OCI-LY3 (cell line): Measurements from ENCODE around the gene FBXW4.
A peak's percentile ranks its signal among the peaks of the same experiment; 100 is the strongest.

ENCODE experiments used
- H2AFZ ChIP-seq: fragments of 200-600, 300-600 bp; shearing (Covaris generic); 2 replicates; pipeline ENCODE4 v1.6.0; 2014; ENCODE audit warnings: antibody characterized with exemption, low read depth, low read length
- H3K27ac ChIP-seq: fragments of 200-600, 300-600 bp; sonication (generic); 2 replicates; pipeline ENCODE4 v1.5.1; 2014; ENCODE audit warnings: mild to moderate bottlenecking, low read length, moderate library complexity, mixed read lengths
- H3K27me3 ChIP-seq: fragments of 200-600, 300-600 bp; sonication (generic); 2 replicates; pipeline ENCODE4 v1.6.1; 2014; ENCODE audit warnings: low read depth, low read length, mixed read lengths
- H3K36me3 ChIP-seq: fragments of 200-600, 300-600 bp; sonication (generic); replicated peaks from 2 replicates; pipeline ENCODE3; 2014; ENCODE audit warnings: low read depth, low read length, mixed read lengths
- H3K4me1 ChIP-seq: fragments of 300-600, 200-600 bp; sonication (generic); 2 replicates; pipeline ENCODE4 v1.6.1; 2014; ENCODE audit warnings: low read length, mixed read lengths
- H3K4me2 ChIP-seq: fragments of 200-600, 300-600 bp; sonication (generic); 2 replicates; pipeline ENCODE4 v1.6.1; 2014; ENCODE audit warnings: low read length, mixed read lengths
- H3K4me3 ChIP-seq: fragments of 300-600, 200-600 bp; sonication (generic); 2 replicates; pipeline ENCODE4 v1.5.1; 2014; ENCODE audit warnings: antibody characterized with exemption, mild to moderate bottlenecking, low read length, moderate library complexity
- H3K79me2 ChIP-seq: fragments of 300-600, 200-600 bp; shearing (Covaris generic); 2 replicates; pipeline ENCODE4 v1.6.1; 2014; ENCODE audit warnings: mild to moderate bottlenecking, low read length, mixed read lengths
- H3K9ac ChIP-seq: fragments of 300-600, 200-600 bp; shearing (Covaris generic); 2 replicates; pipeline ENCODE4 v1.6.0; 2014; ENCODE audit warnings: mild to moderate bottlenecking, low read length, moderate library complexity
- H3K9me3 ChIP-seq: fragments of 200-600, 300-600 bp; shearing (Covaris generic); 2 replicates; pipeline ENCODE4 v1.6.1; 2014; ENCODE audit warnings: low read length, mixed read lengths; ENCODE audit not compliant: insufficient read depth
- H4K20me1 ChIP-seq: fragments of 200-600, 300-600 bp; sonication (generic); 2 replicates; pipeline ENCODE4 v1.6.1; 2016; ENCODE audit warnings: low read length, mixed read lengths; ENCODE audit not compliant: insufficient read depth
- EZH2phosphoT487 ChIP-seq: fragments of 200-600 bp; shearing (Covaris generic); IDR thresholded peaks from 2 replicates; pipeline ENCODE4 v1.6.1; 2018; ENCODE audit warnings: antibody characterized with exemption, mixed run types, low read depth
- TF ChIP-seq, protein P1 (sequence below): fragments of 200-600, 300-600 bp; sonication (generic); IDR thresholded peaks from 2 replicates; pipeline ENCODE4 v1.5.1; 2014; ENCODE audit warnings: antibody characterized with exemption, low read length, low read depth

The FBXW4 gene

DNA sequence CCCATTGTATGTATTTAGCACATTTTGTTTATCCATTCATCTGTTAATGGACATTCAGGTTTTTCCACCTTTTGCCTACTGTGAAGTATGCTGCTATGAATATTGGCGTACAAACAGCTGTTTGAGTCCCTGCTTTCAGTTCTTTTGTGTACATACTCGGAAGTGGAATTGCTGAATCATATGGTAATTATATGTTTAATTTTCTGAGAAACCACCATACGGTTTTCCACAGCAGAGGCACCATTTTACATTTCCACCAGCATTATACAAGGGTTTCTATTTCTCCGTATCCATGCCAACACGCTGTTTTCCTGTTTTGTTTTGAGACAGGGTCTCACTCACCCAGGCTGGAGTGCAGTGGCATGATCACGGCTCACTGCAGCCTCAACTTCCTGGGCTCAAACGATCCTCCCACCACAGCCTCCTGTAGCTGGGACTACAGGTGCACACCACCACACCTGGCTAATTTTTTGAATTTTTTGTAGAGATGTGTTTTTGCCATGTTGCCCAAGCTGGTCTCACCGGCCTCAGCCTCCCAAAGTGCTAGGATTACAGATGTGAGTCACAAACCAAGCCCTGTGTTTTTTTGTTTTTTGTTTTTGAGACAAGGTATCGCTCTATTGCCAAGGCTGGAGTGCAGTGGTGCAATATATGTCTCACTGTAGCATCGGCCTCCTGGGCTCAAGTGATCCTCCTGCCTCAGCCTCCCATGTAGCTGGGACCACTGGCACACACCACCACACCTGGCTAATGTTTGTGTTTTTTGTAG, 22.1 kb upstream of the FBXW4 start:
- no peaks in the 10 kb centered on the region for H3K27me3 ChIP-seq
- peak overlapping the region; percentile 33; the same call in 1 of the 2 replicates for H2AFZ ChIP-seq
- H3K4me2 ChIP-seq: peak overlapping the region; percentile 24
- TF ChIP-seq, protein P1, sequence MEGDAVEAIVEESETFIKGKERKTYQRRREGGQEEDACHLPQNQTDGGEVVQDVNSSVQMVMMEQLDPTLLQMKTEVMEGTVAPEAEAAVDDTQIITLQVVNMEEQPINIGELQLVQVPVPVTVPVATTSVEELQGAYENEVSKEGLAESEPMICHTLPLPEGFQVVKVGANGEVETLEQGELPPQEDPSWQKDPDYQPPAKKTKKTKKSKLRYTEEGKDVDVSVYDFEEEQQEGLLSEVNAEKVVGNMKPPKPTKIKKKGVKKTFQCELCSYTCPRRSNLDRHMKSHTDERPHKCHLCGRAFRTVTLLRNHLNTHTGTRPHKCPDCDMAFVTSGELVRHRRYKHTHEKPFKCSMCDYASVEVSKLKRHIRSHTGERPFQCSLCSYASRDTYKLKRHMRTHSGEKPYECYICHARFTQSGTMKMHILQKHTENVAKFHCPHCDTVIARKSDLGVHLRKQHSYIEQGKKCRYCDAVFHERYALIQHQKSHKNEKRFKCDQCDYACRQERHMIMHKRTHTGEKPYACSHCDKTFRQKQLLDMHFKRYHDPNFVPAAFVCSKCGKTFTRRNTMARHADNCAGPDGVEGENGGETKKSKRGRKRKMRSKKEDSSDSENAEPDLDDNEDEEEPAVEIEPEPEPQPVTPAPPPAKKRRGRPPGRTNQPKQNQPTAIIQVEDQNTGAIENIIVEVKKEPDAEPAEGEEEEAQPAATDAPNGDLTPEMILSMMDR: no peak
- no peak for TF ChIP-seq EZH2phosphoT487
- no peak overlapping the region for H3K4me3 ChIP-seq
- H4K20me1 ChIP-seq: no peaks in the 10 kb centered on the region
- H3K79me2 ChIP-seq: no peaks in the 10 kb centered on the region
- no peak overlapping the region for H3K9ac ChIP-seq
- H3K4me1 ChIP-seq: peaks cover 10% of the 10 kb centered on the region
- H3K9me3 ChIP-seq: no peaks in the 10 kb centered on the region
- H3K36me3 ChIP-seq: no peaks in the 10 kb centered on the region
- no peak overlapping the region for H3K27ac ChIP-seq

- no peak overlapping the region for H3K4me3 ChIP-seq
- H3K79me2 ChIP-seq: no peaks in the 10 kb centered on the region
- no peak overlapping the region for H2AFZ ChIP-seq
- H3K27me3 ChIP-seq: no peaks in the 10 kb centered on the region
- no peaks in the 10 kb centered on the region for H4K20me1 ChIP-seq
- no peak overlapping the region for H3K27ac ChIP-seq
- TF ChIP-seq EZH2phosphoT487: no peak
- TF ChIP-seq, protein P1: no peak
- H3K36me3 ChIP-seq: no peaks in the 10 kb centered on the region
- H3K4me1 ChIP-seq: peaks cover 21% of the 10 kb centered on the region
- H3K4me2 ChIP-seq: no peak overlapping the region
- no peak overlapping the region for H3K9ac ChIP-seq
- no peaks in the 10 kb centered on the region for H3K9me3 ChIP-seq
These were observed 18.0 kb upstream of the FBXW4 start for GRCh38 chr10:101712997-101713396.

DNA sequence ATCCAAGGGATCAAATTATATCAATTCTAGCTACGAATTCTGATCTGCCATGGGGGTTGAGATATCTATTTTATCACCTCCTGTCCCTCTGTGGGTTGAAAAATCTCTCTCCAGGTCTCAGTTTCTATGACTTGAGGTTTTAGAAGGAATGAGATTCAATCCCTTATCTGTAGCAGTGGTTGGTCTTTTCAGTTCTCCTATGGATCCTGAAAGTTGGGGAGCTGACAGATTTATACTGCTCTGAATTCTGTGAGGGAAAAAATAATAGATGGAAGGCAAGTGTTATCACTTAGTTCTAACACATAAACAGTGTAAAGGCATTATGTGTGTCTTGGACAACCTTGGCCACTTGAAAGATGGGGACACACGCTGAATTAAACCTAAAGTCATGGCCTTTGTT, 15.8 kb upstream of the FBXW4 start:
- H3K4me2 ChIP-seq: no peak overlapping the region
- H3K27ac ChIP-seq: no peak overlapping the region
- H4K20me1 ChIP-seq: no peaks in the 10 kb centered on the region
- no peak overlapping the region for H3K9ac ChIP-seq
- H3K27me3 ChIP-seq: no peaks in the 10 kb centered on the region
- no peaks in the 10 kb centered on the region for H3K9me3 ChIP-seq
- H3K79me2 ChIP-seq: no peaks in the 10 kb centered on the region
- no peak for TF ChIP-seq EZH2phosphoT487
- TF ChIP-seq, protein P1: no peak
- H2AFZ ChIP-seq: no peak overlapping the region
- no peaks in the 10 kb centered on the region for H3K36me3 ChIP-seq
- no peak overlapping the region for H3K4me3 ChIP-seq
- H3K4me1 ChIP-seq: peaks cover 11% of the 10 kb centered on the region

DNA sequence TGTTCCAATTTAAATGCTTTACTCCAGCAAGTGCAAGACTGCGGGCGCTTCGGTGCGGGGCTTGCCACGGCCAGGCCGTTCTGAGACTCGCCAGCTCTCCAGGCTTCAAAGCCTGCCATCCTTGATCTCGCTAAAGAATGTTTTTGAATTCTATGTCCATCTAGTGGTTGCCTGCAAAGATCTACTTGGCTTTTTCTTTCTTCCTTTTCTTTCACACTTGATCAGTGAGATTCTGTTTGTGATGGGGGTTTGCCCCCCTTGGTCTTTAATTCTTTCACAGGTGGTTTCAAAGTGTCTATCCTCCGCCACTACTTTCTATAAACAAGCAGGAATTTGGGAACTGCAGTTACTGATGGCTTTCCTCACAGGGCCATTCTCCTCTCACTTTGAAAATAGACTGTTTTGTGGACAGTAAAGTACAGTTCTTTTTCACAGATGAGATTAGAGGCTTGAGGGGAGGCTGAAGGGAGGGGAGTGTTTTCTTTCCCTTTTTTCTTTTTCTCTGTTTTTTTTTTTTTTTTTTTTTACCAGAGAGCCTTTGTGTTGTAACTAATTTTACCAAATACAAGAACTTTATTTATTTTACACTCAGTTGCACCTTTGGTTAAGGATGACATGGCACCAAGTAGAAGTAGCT, 15.2 kb upstream of the FBXW4 start:
- no peak overlapping the region for H3K27ac ChIP-seq
- H3K4me3 ChIP-seq: peak overlapping the region; percentile 50
- peak overlapping the region; percentile 63 for H3K4me2 ChIP-seq
- H3K9ac ChIP-seq: no peak overlapping the region
- TF ChIP-seq, protein P1: 0 out of 2 replicates have a peak, but pooled peaks have one; percentile 7
- TF ChIP-seq EZH2phosphoT487: no peak
- no peaks in the 10 kb centered on the region for H3K27me3 ChIP-seq
- peak overlapping the region; percentile 65; the same call in 1 of the 2 replicates for H2AFZ ChIP-seq
- H3K79me2 ChIP-seq: no peaks in the 10 kb centered on the region
- H3K4me1 ChIP-seq: peaks cover 11% of the 10 kb centered on the region
- no peaks in the 10 kb centered on the region for H3K36me3 ChIP-seq
- H4K20me1 ChIP-seq: no peaks in the 10 kb centered on the region
- H3K9me3 ChIP-seq: no peaks in the 10 kb centered on the region
